CD4-positive, alpha-beta T cell (primary cell): ENCODE results near the gene C21orf58. TPM values are rescaled to one million over a fixed set of nuclear protein-coding genes. Genes with fewer than 3 reads are reported as not detected.

Source experiments
- ATAC-seq: fragments of 200-7000 bp; cut with Tn5 transposase; one replicate; pipeline ENCODE4 v1.10.0; 2022; ENCODE audit warnings: mild to moderate bottlenecking; ENCODE audit not compliant: poor library complexity
- CTCF ChIA-PET: fragments of 350-600 bp; sonication (Branson Sonifier 250); formaldehyde crosslinking; loops from one replicate; lab custom pipeline; 2021; ENCODE audit warnings: antibody characterized with exemption, inconsistent platforms; lab: Charles Lee
- POLR2A ChIA-PET: fragments of 350-600 bp; sonication (Branson Sonifier 250); formaldehyde crosslinking; loops from one replicate; lab custom pipeline; 2021; ENCODE audit warnings: antibody characterized with exemption, inconsistent platforms; lab: Charles Lee
- DNase-seq, 14 experiments: peaks; one replicate each; pipeline ENCODE4 v3.0.0-alpha.2; 2013 to 2020; ENCODE audit warnings: mixed read lengths in 2 of 14
- H3K27ac ChIP-seq, 2 donors: one replicate each; pipeline versions ENCODE4 v1.5.1 to v1.7.0; 2013; ENCODE audit warnings: low read length in 2 of 2, low read depth in 1 of 2, mild to moderate bottlenecking in 1 of 2
- H3K27me3 ChIP-seq, 2 experiments: 1 replicate in 1 of 2; 2 replicates in 1 of 2; pipeline versions ENCODE4 v1.6.1 to v1.7.0; 2013; ENCODE audit warnings: low read length in 2 of 2, control low read depth in 1 of 2, mild to moderate bottlenecking in 1 of 2, moderate library complexity in 1 of 2; ENCODE audit not compliant: insufficient read depth in 2 of 2, control insufficient read depth in 1 of 2
- H3K36me3 ChIP-seq: one replicate; pipeline ENCODE4 v1.6.1; 2013; ENCODE audit warnings: low read length, control low read depth; ENCODE audit not compliant: insufficient read depth
- H3K4me1 ChIP-seq: one replicate; pipeline ENCODE4 v1.6.1; 2013; ENCODE audit warnings: low read length, control low read depth; ENCODE audit not compliant: insufficient read depth
- H3K4me3 ChIP-seq: one replicate; pipeline ENCODE4 v1.5.1; 2013; ENCODE audit warnings: mild to moderate bottlenecking, low read length, moderate library complexity
- H3K9me3 ChIP-seq, 2 experiments: 1 replicate in 1 of 2; 2 replicates in 1 of 2; pipeline versions ENCODE4 v1.6.1 to v1.7.0; 2013; ENCODE audit warnings: low read length in 2 of 2, mild to moderate bottlenecking in 2 of 2, control low read depth in 1 of 2, moderate library complexity in 1 of 2; ENCODE audit not compliant: control insufficient read depth in 1 of 2, insufficient read depth in 1 of 2
- H3K27ac Mint-ChIP-seq: one replicate; pipeline ENCODE4 v1.8.0; 2020; ENCODE audit warnings: mixed read lengths
- H3K27me3 Mint-ChIP-seq: one replicate; pipeline ENCODE4 v1.8.0; 2021; ENCODE audit warnings: mixed read lengths
- H3K36me3 Mint-ChIP-seq: one replicate; pipeline ENCODE4 v1.8.0; 2021; ENCODE audit warnings: low read depth, mixed read lengths
- H3K4me1 Mint-ChIP-seq: one replicate; pipeline ENCODE4 v1.8.0; 2021; ENCODE audit warnings: low read depth, mixed read lengths
- H3K4me3 Mint-ChIP-seq: one replicate; pipeline ENCODE4 v1.8.0; 2020; ENCODE audit warnings: mild to moderate bottlenecking, mixed read lengths
- H3K9me3 Mint-ChIP-seq: one replicate; pipeline ENCODE4 v1.8.0; 2020; ENCODE audit warnings: mixed read lengths
- CTCF ChIP-seq: fragments of 200-600 bp; IDR thresholded peaks from one replicate; pipeline ENCODE4 v1.8.0; 2022; ENCODE audit warnings: antibody characterized with exemption, mild to moderate bottlenecking
- intact Hi-C, 2 experiments: fragments of 100-400 bp; cut with DNase I in 1 of 2; cut with micrococcal nuclease in 1 of 2; formaldehyde crosslinking; loops; one replicate each; pipeline versions ENCODE4 v1.15.1 to v1.9.0; 2023 to 2025; cut with DNase I, micrococcal nuclease
- total RNA-seq, 174 experiments: library from RNA in 2 of 174; stranded (reverse) in 2 of 174; gene quantifications; one replicate each; pipeline ENCODE4 v1.2.3 and lab custom pipeline; 2021 to 2026

C21orf58 gene
- total RNA-seq, 2 experiments from 2014 or later, result 2.0 to 2.8 TPM

GRCh38 chr21:46354518-46354917 lies 30.8 kb upstream of the C21orf58 start:
- Mint-ChIP-seq H3K27me3 (no peaks in the 10 kb centered on the region), H3K36me3 (peaks cover 84% of the 10 kb centered on the region), H3K4me3 (no peak overlapping the region), H3K27ac (no peak overlapping the region), H3K9me3 (no peaks in the 10 kb centered on the region), H3K4me1 (no peaks in the 10 kb centered on the region)
- CTCF ChIA-PET, result no interaction called here
- no peak for TF ChIP-seq CTCF
- H3K27ac ChIP-seq, result no peak overlapping the region
- H3K36me3 ChIP-seq, result peaks cover 85% of the 10 kb centered on the region
- peaks cover 0 to 4% of the 10 kb centered on the region in 2 experiments for H3K9me3 ChIP-seq
- H3K27me3 ChIP-seq, result no peaks in the 10 kb centered on the region
- no peak for ATAC-seq
- no peak for DNase-seq
- intact Hi-C loops, result no loop called here
- H3K4me1 ChIP-seq, result no peaks in the 10 kb centered on the region
- H3K4me3 ChIP-seq, result no peak overlapping the region
- POLR2A ChIA-PET, result no interaction called here

- Histone ChIP-seq H3K36me3 (peaks cover 89% of the 10 kb centered on the region), H3K27ac (no peak overlapping the region), H3K4me1 (no peaks in the 10 kb centered on the region), H3K9me3 (peaks cover 0 to 4% of the 10 kb centered on the region in 2 experiments), H3K4me3 (no peak overlapping the region), H3K27me3 (no peaks in the 10 kb centered on the region)
- intact Hi-C loops, result no loop called here
- Mint-ChIP-seq H3K4me3 (no peak overlapping the region), H3K27ac (no peak overlapping the region), H3K4me1 (no peaks in the 10 kb centered on the region), H3K9me3 (no peaks in the 10 kb centered on the region), H3K36me3 (peaks cover 86% of the 10 kb centered on the region), H3K27me3 (no peaks in the 10 kb centered on the region)
- ChIA-PET CTCF (no interaction called here), POLR2A (no interaction called here)
- DNase-seq (no peak), ATAC-seq (no peak)
- no peak for TF ChIP-seq CTCF
Observed at GRCh38 chr21:46354046-46354445, 30.4 kb upstream of the C21orf58 start.

GRCh38 chr21:46352913-46353312 lies 29.2 kb upstream of the C21orf58 start:
- no peak overlapping the region for H3K27ac ChIP-seq
- no peak overlapping the region for H3K4me3 Mint-ChIP-seq
- H3K9me3 Mint-ChIP-seq, result no peaks in the 10 kb centered on the region
- CTCF ChIA-PET, result no interaction called here
- intact Hi-C loops, result no loop called here
- ATAC-seq (no peak), DNase-seq (no peak)
- no peaks in the 10 kb centered on the region for H3K4me1 ChIP-seq
- peaks cover 90% of the 10 kb centered on the region for H3K36me3 ChIP-seq
- H3K27me3 Mint-ChIP-seq, result no peaks in the 10 kb centered on the region
- no peaks in the 10 kb centered on the region for H3K4me1 Mint-ChIP-seq
- no peak overlapping the region for H3K27ac Mint-ChIP-seq
- no peak overlapping the region for H3K4me3 ChIP-seq
- no peak for TF ChIP-seq CTCF
- H3K36me3 Mint-ChIP-seq, result peaks cover 88% of the 10 kb centered on the region
- peaks cover 0 to 4% of the 10 kb centered on the region in 2 experiments for H3K9me3 ChIP-seq
- POLR2A ChIA-PET, result no interaction called here
- H3K27me3 ChIP-seq, result no peaks in the 10 kb centered on the region
